Measurements from ENCODE around the gene CIZ1. TPM values are rescaled to one million over a fixed set of nuclear protein-coding genes. Genes with fewer than 3 reads are reported as not detected.
"Not testable (repeated sequence)": the region's sequence is repeated elsewhere in the genome, so short reads cannot be mapped to it uniquely, and the experiment has no call there.

CIZ1 gene
- polyA plus RNA-seq, 1 of the 3 experiments (the other 2 are of a cell fraction): 37.0 TPM

- TF ChIP-seq REST (IDR thresholded peaks at IDR 0.05; ENCODE audit: low read depth, low read length): no peak
- no peak for TF ChIP-seq GABPA (IDR thresholded peaks at IDR 0.05; ENCODE audit: low read depth)
- TF ChIP-seq EZH2phosphoT487 (IDR thresholded peaks at IDR 0.05; ENCODE audit: borderline replicate concordance, low read depth): no peak
- TF ChIP-seq FOSL2 (IDR thresholded peaks at IDR 0.05; ENCODE audit: borderline replicate concordance, low read depth): no peak
- no peak for TF ChIP-seq RXRA (IDR thresholded peaks at IDR 0.05; ENCODE audit: borderline replicate concordance, low read depth)
- no peak for TF ChIP-seq EP300 (IDR thresholded peaks at IDR 0.05; ENCODE audit: borderline replicate concordance in 1 of 2, low read depth in 1 of 2, low read length in 1 of 2)
- TF ChIP-seq NRF1 (IDR thresholded peaks at IDR 0.05; ENCODE audit: low read depth, low read length): no peak
- no peak for TF ChIP-seq CTCF (IDR thresholded peaks at IDR 0.05)
These were observed 40.5 kb upstream of the CIZ1 start (continued) for GRCh38 chr9:128231638-128232527.

GRCh38 chr9:128230897-128231296 is 39.5 kb upstream of the CIZ1 start:
- H3F3A ChIP-seq (replicated peaks; ENCODE audit: insufficient read depth); DNase-seq; H3K4me1 ChIP-seq (ENCODE audit: control insufficient read depth in 1 of 2, insufficient read depth in 2 of 2, low read depth in 1 of 2, low read length in 1 of 2); H3K4me3 ChIP-seq (ENCODE audit: low read depth in 2 of 2, low read length in 1 of 2); H4K20me1 ChIP-seq (ENCODE audit: insufficient read depth); POLR2A ChIA-PET; H3K9me3 ChIP-seq; H3K27me3 ChIP-seq (ENCODE audit: insufficient read depth); CTCF ChIA-PET; H3K4me2 ChIP-seq; H3K9ac ChIP-seq; H2AFZ ChIP-seq (ENCODE audit: low read depth); H3K27ac ChIP-seq (ENCODE audit: low read depth in 2 of 2, low read length in 1 of 2); H3K36me3 ChIP-seq (replicated peaks in 1 of 2; ENCODE audit: control insufficient read depth in 1 of 2, insufficient read depth in 2 of 2, low read length in 1 of 2); H3K79me2 ChIP-seq (ENCODE audit: insufficient read depth); H3K9me2 ChIP-seq: not testable (repeated sequence)
- 96% methylated on average over 7 of the region's 7 CpGs for WGBS (ENCODE audit: low lambda C conversion rate)

Measured in SK-N-SH (cell line).